ENCODE data around the gene TXNL4A.

DNA sequence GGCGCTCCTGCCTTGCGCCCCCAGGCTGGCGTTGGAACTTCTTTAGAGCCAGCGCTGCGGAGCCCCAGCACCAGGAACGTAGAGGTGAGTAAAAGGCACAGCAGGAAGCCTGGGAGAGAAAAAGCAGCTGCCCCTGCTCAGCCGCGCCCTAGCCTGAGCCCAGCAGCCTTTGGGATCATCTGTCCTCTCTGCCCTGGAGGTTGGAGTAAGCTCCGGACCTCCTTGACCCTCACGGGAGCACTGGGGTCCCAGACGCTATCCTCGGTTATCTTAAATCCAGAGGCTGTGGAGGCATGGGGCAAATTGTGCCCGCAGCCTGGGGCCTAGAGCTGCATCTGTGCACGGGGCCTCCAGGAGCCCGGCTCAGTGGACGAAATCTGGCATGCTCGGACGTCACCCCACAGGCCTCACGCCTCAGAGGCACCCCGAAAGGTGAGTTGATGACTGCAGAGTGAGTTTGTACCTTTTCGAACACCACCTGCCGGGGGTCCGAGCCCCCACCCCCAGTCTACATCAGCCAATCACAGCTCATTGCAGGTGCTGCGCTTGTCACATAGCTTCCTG is 35.3 kb downstream of the TXNL4A start:
- TF ChIP-seq POLR2A (IDR thresholded peaks at IDR 0.05; ENCODE audit: borderline replicate concordance, extremely low read depth, insufficient read depth, insufficient read length) (no peak), ZNF274 (IDR thresholded peaks at IDR 0.05; ENCODE audit: low read depth, low read length) (no peak), JUND (IDR thresholded peaks at IDR 0.05) (no peak), SRF (IDR thresholded peaks at IDR 0.05; ENCODE audit: low read depth) (no peak), EZH2 (IDR thresholded peaks at IDR 0.05) (no peak)
- TF ChIP-seq, protein P1, sequence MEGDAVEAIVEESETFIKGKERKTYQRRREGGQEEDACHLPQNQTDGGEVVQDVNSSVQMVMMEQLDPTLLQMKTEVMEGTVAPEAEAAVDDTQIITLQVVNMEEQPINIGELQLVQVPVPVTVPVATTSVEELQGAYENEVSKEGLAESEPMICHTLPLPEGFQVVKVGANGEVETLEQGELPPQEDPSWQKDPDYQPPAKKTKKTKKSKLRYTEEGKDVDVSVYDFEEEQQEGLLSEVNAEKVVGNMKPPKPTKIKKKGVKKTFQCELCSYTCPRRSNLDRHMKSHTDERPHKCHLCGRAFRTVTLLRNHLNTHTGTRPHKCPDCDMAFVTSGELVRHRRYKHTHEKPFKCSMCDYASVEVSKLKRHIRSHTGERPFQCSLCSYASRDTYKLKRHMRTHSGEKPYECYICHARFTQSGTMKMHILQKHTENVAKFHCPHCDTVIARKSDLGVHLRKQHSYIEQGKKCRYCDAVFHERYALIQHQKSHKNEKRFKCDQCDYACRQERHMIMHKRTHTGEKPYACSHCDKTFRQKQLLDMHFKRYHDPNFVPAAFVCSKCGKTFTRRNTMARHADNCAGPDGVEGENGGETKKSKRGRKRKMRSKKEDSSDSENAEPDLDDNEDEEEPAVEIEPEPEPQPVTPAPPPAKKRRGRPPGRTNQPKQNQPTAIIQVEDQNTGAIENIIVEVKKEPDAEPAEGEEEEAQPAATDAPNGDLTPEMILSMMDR (IDR thresholded peaks at IDR 0.05 in 2 of 3, conservative IDR thresholded peaks at IDR 0.05 in 1 of 3; ENCODE audit: borderline replicate concordance in 1 of 3, insufficient read depth in 1 of 3, low read depth in 2 of 3, low read length in 2 of 3): no peak
- TF ChIP-seq, protein P2, sequence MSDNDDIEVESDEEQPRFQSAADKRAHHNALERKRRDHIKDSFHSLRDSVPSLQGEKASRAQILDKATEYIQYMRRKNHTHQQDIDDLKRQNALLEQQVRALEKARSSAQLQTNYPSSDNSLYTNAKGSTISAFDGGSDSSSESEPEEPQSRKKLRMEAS (IDR thresholded peaks at IDR 0.05): no peak
